Activated T-cell treated with anti-CD3 and anti-CD28 coated beads for 48 hours (primary cell): ENCODE results near the gene DRC7.
"Not testable (repeated sequence)": the region's sequence is repeated elsewhere in the genome, so short reads cannot be mapped to it uniquely, and the experiment has no call there.

ENCODE experiments used
- DNase-seq: peaks from one replicate; pipeline ENCODE4 v3.0.0-alpha.2; 2020; ENCODE audit warnings: low read depth

DRC7 gene

DNA sequence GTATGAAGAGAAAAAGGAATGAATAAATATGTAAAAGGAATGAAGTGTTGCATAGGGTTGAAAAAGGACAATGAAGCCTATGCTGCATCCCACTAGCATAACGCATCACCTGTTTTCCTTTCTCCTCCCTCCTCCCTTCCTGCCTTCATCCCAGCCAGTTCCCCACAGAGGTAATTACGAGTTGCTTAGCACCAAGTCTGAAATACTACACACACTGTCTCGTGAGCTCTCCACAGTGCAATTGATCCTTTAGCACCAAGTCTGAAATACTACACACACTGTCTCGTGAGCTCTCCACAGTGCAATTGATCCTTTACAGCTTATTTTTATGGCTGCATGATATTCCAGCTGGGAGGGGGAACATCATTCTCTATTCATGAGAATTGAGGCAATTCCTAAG, 1.1 kb upstream of the DRC7 start:
- no peak for DNase-seq

DNA sequence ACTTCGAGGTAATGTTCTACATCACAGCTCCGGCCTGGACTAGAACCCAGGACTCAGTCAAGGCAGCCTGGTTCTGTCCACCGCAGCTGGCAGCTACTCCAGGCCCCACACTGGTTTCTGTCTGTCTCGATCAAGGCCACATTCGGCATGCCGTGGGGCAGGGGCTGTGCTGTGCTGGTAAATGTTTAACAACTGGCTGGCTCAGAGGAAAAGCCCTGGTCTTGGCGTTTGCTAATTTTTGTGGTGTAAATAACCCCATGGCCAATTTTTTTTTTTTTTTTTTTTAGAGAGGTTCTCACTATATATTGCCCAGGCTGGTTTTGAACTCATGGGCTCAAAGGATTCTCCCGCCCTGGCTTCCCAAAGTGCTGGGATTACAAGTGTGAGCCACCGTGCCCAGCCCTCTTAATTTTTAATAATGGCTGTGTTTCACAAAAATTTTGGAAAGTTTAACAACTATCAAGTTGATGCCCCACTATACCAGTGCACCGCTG, 328 bp upstream of the DRC7 start:
- no peak for DNase-seq

DNA sequence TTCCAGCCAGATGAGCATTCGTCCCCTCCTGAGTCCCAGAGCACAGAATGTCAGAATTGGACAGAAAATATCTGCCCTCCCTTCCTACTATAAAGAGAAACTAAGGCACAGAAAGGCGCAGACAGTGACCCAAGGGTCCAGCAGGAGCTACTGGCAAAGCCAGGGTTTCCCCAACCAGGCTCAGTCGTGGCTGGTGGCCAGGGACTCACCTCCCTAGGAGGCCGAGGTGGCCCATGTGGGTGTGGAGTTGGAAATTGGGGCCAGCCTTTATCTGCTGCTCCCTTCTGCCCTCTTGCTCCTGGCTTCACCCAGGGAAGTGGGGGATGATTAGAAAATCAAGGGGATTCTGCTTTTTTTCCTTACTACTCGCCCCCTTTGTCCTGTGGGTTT, 1.1 kb downstream of the DRC7 start:
- DNase-seq = no peak

DNA sequence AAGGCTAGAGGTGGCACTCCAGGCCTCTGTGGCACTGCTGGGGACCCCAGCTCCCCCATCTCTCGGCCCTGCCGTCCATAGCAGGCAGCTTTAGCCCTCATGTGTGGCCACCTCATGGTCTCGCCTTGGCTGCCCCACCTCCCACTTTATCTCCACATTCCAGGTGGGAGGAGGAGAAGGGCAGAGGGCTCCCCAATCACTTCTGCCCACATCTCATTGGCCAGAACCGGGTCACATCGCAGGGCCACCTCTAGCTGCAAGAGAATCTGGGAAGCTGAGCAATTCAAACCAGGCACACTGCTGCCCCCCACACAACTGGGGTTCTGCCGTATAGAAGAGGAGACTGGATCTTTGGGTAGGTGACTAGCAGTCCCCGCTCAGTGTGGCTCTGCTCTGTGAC, 1.6 kb downstream of the DRC7 start:
- DNase-seq = no peak

DNA sequence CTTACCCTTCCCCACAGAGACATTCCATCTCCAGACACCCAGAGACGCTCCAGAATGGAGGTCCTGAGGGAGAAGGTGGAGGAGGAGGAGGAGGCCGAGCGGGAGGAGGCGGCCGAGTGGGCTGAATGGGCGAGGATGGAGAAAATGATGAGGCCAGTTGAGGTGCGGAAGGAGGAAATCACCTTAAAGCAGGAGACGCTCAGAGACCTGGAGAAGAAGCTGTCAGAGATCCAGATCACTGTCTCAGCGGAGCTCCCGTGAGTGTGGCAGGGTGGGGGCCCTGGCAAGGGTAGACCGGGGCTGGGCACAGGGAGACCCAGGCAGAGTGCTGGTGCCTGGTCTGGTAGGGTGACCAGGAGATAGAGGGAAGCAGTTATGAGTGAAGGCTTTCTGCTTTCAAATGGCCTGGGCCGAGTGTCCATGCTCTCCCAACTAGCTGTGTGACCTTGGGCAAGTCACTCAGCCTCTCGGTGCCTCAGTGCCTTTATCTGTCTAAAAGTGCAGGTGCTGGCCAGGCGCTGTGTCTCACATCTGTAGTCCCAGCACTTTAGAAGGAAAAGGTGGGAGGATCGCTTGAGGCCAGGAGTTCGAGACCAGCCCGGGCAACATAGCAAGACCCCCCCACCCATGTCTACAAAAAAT, 3.4 kb downstream of the DRC7 start:
- DNase-seq = no peak

DNA sequence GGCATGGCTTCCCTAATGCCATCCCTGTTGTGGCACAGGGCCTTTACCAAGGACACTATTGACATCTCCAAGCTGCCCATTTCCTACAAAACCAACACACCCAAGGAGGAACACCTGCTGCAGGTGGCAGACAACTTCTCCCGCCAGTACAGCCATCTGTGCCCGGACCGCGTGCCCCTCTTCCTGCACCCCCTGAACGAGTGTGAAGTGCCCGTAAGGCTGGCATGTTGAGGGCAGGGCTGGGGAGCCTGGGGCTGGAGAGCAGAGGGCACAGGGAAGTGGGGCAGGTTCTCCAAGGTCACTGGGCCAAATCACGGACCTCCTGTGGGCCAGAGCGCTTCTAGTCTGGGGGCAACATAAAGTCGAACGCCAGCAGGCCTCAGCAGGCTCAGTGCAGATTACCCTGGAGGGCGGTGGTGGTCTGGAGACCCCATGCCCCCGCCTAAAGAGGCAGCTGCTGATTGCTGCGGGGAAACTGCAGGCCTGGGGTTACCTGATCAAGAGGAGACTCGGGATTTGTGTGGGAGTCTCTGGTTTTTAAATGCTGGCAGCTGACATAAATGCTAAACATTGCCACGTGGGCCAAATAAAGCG, 4.3 kb downstream of the DRC7 start:
- DNase-seq = no peak

DNA sequence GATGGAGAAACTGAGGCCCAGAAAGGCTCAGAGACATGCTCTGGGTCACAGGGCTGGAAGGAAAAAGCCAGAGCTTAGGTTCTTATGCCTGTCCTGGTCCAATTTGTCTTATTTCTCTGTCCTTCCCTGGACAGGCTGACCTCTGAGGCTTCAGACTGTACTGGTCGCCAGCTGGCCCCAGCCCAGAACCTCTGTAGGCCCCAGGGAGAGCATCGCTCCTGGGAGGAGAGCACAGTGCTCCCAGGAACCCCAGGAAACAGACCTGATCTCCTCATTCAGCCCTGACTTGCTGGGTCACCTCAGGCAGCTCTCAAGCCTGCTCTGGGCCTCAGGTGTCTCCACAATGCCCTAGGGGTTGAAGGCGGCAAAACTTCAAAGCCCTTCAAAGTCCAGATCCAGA, 4.9 kb downstream of the DRC7 start:
- no peak for DNase-seq

DNA sequence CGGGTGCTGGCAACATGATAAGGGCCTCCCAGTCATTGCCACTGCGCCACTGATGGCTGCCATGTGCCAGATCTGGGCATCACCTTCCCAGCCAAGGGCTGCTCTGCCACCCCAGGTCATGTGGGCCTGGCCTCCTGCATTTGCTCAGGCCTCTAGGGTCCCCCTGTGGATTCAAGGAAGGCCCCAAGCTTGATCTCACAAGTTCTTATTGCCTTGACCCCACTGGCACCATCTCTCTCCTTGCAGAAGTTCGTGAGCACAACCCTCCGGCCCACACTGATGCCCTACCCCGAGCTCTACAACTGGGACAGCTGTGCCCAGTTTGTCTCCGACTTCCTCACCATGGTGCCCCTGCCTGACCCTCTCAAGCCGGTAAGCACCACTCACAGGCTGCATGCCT, 5.3 kb downstream of the DRC7 start:
- DNase-seq = no peak

DNA sequence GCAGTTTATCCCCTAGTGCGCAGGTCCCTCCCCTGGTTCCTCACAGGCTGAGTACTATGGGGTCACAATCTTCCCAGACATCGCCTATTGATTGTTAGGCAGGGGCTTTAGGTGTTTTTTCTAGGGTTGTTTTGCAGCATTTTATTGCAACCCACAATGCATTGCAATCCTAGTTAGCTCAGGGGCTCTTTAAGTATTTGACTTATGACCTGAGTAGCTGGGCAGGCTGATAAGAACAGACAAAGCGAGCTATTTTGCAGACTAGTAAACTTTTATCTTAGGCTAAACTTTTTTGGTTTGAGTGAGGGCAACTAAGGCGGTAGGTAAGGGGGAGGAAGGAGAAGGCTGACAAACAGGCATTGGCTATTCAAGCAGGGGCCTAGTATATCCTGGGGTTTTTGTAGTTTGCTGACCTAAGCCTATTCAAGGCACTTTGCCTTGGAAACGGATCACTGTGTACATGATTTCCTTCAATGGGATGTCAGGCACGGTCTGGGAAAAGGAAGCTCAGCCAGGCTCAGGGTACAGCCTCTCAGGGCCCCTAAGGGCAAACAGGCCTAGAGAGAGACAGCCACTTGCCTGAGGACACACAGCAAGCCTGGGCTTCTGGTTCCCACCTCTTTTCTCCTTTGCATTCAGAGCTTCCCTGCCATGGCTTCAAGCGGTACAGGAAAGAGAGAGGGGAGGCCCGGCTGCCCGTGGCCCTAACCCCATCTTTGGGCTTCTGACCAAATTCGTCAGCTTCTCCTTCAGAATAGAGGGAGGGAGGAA, 6.4 kb downstream of the DRC7 start:
- DNase-seq = no peak

DNA sequence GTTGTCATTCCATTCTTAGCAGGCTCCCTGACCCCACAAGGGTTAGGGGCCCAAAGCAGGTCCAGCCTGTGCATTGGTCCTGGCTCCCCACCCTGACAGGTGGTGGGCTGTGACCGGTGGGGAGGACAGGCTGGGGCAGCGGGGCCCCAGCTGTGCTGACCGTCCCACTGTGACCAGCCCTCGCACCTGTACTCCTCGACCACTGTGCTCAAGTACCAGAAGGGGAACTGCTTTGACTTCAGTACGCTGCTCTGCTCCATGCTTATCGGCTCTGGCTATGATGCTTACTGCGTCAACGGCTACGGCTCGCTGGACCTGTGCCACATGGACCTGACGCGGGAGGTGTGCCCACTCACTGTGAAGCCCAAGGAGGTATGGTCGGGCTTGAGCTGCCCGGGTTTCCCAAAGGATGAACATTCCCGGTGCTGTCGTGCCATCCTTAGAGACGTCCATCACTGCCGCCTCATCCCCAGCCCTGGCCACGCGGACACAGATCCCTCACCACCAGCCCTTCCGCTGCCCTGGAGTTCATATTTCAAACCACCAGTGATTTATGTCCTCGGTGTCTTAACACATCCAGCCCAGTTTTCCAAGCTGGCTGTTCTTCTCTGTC, 7.3 kb downstream of the DRC7 start:
- DNase-seq = no peak

DNA sequence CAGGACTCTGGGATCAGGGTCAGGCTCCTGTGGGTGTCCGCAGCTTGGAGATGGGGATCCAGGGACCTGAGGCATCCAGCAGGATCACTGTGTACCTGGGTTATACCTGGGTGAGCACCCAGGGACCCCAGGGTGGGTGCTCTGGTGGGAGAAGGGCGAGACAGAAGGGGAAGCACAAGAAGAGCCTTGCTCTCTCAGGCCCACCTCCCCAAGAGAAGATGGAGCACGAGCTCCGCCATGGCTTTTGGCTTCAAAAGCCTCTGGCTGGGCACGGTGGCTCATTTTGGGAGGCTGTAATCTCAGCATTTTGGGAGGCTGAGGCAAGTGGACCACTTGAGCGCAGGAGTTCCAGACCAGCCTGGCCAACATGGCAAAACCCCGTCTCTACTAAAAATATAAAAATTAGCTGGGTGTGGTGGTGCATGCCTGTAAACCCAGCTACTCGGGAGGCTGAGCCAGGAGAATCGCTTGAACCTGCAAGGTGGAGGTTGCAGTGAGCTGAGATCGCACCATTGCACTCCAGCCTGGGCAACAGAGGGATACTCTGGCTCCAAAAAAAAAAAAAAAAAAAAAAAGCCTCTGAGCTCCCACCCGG, 8.9 kb downstream of the DRC7 start:
- no peak for DNase-seq

DNA sequence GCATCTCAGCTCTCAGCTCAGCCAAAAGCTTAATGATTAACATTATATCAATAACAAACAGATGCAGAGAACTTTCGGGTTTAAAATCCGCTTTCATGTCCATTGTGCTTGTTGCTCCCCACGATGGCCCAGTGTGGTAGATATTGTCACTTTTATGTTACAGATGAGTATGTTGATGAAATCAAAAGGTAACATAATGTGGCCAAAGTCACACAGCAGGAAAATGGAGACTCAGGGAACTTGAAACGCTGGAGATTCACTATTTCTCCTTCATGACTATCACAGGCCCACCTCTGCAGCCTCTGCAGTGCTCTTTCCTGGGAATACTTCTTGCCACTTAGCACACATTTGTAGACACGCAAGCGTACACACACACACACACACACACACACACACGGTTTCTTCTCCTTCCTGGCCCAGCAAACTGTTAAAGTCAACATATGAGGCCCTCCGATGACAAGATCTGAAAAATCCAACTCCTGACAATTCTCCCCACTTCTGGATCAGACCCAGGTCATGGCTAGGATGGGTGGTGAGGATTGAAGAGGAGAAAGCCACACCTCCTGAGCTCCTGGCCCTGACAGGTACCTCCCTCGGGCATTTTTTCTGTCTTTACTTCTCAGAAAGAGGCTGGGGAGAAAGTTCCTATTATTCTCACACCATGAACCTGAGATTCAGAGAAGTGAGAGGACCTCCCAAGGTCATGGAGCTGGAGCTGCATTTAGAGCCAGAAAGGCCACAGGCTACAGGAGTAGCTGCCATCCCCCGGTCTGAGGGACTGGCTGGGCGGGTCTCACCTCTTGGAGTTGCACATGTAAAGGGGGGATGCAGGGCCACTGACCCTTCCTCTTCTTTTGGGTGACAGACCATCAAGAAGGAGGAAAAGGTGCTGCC, 9.7 kb downstream of the DRC7 start:
- DNase-seq = no peak

DNA sequence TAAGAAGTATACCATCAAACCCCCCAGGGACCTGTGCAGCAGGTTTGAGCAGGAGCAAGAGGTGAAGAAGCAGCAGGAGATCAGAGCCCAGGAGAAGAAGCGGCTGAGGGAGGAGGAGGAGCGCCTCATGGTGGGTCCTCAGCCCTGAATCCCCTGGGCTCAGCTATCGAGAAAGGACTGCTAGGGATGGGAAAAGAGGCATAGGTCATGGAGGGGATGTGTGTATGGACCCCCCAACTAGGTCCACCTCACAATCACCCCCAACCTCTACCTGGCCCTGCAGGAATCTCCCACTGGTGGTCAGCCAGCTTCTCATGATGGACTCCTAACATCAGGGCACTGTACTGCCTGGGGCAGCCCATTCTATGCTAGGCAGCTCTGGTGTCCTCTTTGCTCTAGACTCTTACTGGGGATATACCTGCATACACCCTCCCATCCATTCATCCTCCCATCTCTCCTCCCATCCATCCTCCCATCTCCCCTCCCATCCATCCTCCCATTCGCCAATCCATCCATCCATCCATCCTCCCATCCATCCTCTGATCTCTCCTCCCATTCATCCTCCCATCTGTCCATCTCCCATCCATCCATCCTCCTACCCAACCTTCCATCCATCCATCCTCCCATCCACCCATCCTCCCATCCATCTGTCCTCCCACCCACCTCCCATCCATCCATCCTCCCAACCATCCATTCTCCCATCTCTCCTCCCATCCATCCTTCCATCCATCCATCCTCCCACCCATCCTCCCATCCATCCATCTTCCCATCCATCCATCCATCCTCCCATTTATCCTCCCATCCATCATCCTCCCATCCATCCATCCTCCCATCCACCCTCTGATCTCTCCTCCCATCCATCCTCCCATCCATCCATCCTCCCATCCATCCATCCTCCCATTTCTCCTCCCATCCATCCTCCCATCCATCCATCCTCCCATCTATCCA, 10.6 kb downstream of the DRC7 start:
- no peak for DNase-seq

DNA sequence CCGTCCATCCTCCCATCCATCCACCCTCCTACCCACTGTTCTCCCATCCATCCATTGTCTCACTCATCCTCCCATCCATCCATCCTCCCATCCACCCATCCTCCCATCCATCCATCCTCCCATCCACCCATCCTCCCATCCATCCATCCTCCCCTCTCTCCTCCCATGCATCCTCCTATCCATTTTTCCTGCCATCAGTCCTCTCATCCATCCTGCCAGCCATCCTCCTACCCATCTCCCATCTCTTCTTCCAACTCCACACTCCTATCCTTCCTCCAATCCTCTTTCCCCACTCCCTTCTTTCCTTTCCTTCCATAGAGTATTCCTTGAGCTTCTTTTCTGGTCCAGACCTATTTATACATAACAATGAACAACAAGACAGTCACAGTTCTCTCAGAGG, 12.1 kb downstream of the DRC7 start:
- no peak for DNase-seq

DNA sequence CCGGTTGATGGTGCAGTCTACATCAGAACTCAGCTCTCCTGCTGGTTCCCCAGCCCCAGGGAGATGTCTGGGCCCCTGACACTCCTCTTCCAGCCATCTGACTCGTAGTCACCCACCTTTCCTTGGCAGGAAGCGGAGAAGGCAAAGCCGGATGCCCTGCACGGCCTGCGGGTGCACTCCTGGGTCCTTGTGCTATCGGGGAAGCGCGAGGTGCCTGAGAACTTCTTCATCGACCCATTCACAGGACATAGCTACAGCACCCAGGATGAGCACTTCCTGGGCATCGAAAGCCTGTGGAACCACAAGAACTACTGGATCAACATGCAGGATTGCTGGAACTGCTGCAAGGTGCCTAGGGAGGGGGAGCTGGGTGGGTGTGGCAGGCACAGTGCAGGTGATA, 12.7 kb downstream of the DRC7 start:
- no peak for DNase-seq

DNA sequence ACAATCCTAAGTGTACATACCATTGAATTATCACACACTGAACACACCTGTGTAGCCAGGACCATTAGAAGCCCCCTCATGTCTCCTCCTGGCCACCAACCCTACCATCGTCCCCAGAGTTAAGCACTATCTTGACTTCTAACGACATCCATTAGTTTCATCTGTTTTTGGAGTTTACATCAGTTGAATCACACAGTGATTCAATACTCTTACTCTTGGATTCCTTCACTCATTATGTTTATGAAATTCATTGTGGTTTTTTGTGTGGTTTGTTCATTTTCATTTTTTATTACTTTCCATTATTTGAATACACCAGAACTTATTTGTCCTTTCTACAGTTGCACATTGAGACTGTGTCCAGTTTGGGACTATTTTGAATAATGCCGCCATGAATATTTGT, 13.6 kb downstream of the DRC7 start:
- DNase-seq = no peak

DNA sequence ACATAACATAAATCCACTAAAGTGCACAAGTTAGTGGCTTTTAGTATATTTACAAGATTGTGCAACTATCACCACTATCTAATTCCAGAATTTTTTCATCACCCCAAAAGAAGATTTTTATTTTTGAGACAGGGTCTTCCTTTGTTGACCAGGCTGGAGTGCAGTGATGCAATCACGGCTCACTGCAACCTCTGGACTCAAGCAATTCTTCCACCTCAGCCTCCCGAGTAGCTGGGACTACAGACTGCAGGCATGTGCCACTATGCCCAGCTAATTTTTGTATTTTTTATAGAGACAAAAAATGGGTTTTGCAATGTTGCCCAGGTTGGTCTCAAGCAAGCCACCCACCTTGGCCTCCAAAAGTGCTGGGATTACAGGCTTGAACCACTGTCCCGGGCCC, 15.1 kb downstream of the DRC7 start:
- DNase-seq = no peak

DNA sequence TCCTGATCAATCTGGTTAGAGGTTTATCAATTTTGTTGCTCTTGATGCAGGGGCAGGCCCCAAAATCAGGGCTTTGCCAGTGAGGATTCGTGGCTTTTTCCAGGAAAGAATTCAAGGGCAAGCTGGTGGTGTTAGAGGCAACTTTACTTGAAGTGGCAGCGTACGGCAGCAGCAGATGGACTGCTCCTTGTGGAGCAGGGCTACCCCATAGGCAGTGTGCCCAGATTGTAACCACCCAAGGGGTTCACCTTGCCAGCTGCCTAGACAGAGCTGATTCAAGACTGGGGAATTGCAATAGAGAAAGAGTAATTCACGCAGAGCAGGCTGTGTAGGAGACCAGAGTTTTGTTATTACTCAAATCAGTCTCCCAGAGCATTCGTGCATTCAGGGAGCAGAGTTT, 16.7 kb downstream of the DRC7 start:
- DNase-seq = no peak

DNA sequence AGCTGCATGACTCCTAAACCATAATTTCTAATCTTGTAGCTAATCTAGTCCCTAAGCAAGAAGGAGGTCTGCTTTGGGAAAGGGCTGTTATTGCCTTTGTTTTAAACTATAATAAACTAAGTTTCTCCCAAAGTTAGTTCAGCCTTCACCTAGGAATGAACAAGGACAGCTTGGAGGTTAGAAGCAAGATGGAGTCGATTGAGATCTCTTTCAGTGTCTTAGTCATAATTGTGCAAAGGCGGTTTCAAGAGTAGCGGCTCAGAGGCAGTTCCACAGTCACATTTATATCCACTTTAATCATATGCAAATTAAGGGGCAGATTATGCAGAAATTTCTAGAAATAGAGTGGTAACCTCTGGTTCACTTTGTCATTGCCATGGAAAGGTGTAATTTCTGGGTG, 17.4 kb downstream of the DRC7 start:
- DNase-seq = no peak

DNA sequence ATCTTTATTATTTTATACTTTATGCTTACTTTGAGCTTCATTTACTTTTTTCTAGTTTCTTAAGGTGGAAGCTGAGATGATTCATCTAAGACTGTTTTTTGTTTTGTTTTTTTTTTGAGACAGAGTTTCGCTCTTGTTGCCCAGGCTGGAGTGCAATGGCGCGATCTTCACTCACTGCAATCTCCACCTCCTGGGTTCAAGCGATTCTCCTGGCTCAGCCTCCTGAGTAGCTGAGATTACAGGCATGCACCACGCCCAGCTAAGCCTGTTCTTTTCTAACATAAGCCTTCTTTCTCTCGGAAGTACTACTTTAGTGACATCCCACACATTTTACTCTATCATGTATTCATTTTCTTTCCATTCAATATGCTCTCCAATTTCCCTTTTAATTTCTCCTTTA, 18.0 kb downstream of the DRC7 start:
- DNase-seq = not testable (repeated sequence)
